Ovary (tissue), 9 donors: ENCODE data around the gene MT1H. TPM values are rescaled to one million over a fixed set of nuclear protein-coding genes. Genes with fewer than 3 reads are reported as not detected.
A peak's percentile ranks its signal among the peaks of the same experiment; 100 is the strongest.
"Not testable (repeated sequence)": the region's sequence is repeated elsewhere in the genome, so short reads cannot be mapped to it uniquely, and the experiment has no call there.

Source experiments
- DNase-seq, 5 donors: peaks; one replicate each; pipeline ENCODE4 v3.0.0-alpha.2; 2019 to 2020
- H3K27ac ChIP-seq, 2 donors: fragments of 200-600 bp; one replicate each; pipeline versions ENCODE4 v1.5.1 to v1.8.0; 2019 to 2022
- H3K27me3 ChIP-seq: fragments of 200-600 bp; one replicate; pipeline ENCODE4 v1.8.0; 2022
- H3K36me3 ChIP-seq: fragments of 200-600 bp; sonication (generic); one replicate; pipeline ENCODE4 v1.5.1; 2019
- H3K4me1 ChIP-seq: one replicate; pipeline ENCODE4 v1.8.1; 2013; ENCODE audit warnings: mild to moderate bottlenecking, moderate library complexity; ENCODE audit not compliant: insufficient read depth
- H3K4me3 ChIP-seq: fragments of 200-600 bp; sonication (generic); one replicate; pipeline ENCODE4 v1.5.1; 2017
- H3K9me3 ChIP-seq, 2 donors: fragments of 200-600 bp in 1 of 2; sonication (generic) in 1 of 2; one replicate each; pipeline versions ENCODE4 v1.5.1 to v1.8.1; 2013 to 2019; ENCODE audit warnings: mild to moderate bottlenecking in 1 of 2, moderate library complexity in 1 of 2
- CTCF ChIP-seq, 3 donors: fragments of 450-650 bp in 2 of 3; fragments of 200-600 bp in 1 of 3; IDR thresholded peaks; one replicate each; pipeline versions ENCODE4 v1.5.1 to v1.8.0; 2016 to 2022; ENCODE audit warnings: antibody characterized with exemption in 3 of 3, mild to moderate bottlenecking in 1 of 3
- EP300 ChIP-seq: sonication (generic); formaldehyde crosslinking; IDR thresholded peaks from one replicate; pipeline ENCODE4 v1.6.1; 2017; ENCODE audit warnings: antibody characterized with exemption
- POLR2A ChIP-seq: fragments of 450-650 bp; IDR thresholded peaks from one replicate; pipeline ENCODE4 v1.6.1; 2017; ENCODE audit warnings: antibody characterized with exemption, mild to moderate bottlenecking, moderate library complexity
- WGBS, 3 donors: extraction: QIAGEN DNeasy Blood & Tissue Kit in 1 of 3; methylation state at CpG; one replicate each; pipeline versions ENCODE4 v1.1.5 to v1.1.7; 2013 to 2017; 5-methylcytosine and 5-hydroxymethylcytosine counted together
- intact Hi-C, 4 donors: fragments of 100-400 bp; cut with DNase I; formaldehyde crosslinking; loops; one replicate each; pipeline versions ENCODE4 v1.11.0 to v1.15.1; 2022 to 2023
- polyA plus RNA-seq, 2 donors: library from polyadenylated mRNA; stranded (reverse); fragments of 200-250 nt in 1 of 2; fragments of 350-450 nt in 1 of 2; fragmentation: Illumina TruSeq in 1 of 2; extraction: RNeasy Lipid Tissue Mini Kit (QIAGEN cat#74804) in 1 of 2; gene quantifications; one replicate each; pipeline ENCODE4 v1.2.3, GENCODE V29; 2013 to 2014
- total RNA-seq, 7 donors: library from RNA; depleted of rRNA in 2 of 7; stranded (reverse); fragments of >200 nt in 2 of 7; fragmentation: NEBNext Ultra II Directional in 3 of 7; extraction: Animal tissue kit (Norgen Biotek cat#: 25700) in 3 of 7; gene quantifications; one replicate each; pipeline versions ENCODE4 v1.1.0 to v1.2.4, GENCODE V29; 2016 to 2023
- donor health status: DM: no; HTN: no; CAD: no; lungs with moderate emphysema.
- donor health status: DM: no; HTN: no; CAD: no.
- donor health status: Bipolar disorder and iron deficiency.
- donor health status: DM: yes; HTN: yes; CAD: no.
- donor health status: DM: no; HTN: no; CAD: no.
- donor health status: DM: yes; HTN: yes; CAD: no.

The MT1H gene
- total and polyA plus RNA-seq, 9 donors: 0.79 TPM; not detected in 8

- Histone ChIP-seq H3K4me1 (no peaks in the 10 kb centered on the region), H3K27me3 (no peaks in the 10 kb centered on the region), H3K36me3 (no peaks in the 10 kb centered on the region), H3K4me3 (no peak within 1 kb of the TSS), H3K27ac (no peak within 1 kb of the TSS), H3K9me3 (no peaks in the 10 kb centered on the region)
- peak in 1 of 5 donors; percentile 64 for DNase-seq
- WGBS, 3 donors: 8 to 10% (median 10%) methylated on average over 44 to 46 of the region's 46 CpGs
- intact Hi-C loops: no loop called here
- TF ChIP-seq EP300 (no peak), CTCF (IDR thresholded peaks at IDR 0.05) (no peak), POLR2A (no peak)
Measured at GRCh38 chr16:56667581-56668571, 1.7 kb upstream of the MT1H start, which contains the start of gene MT1G. MT1G (minus strand) TSS chr16:56668065; CDS start chr16:56667993, 72 bp downstream.

- no peak for DNase-seq
- TF ChIP-seq CTCF (IDR thresholded peaks at IDR 0.05) (no peak), POLR2A (no peak), EP300 (no peak)
- H3K36me3 ChIP-seq: no peaks in the 10 kb centered on the region
- 9 to 21% (median 16%) methylated on average over 19 of the region's 19 CpGs for WGBS, 3 donors
- no peaks in the 10 kb centered on the region for H3K9me3 ChIP-seq
- H3K27me3 ChIP-seq: no peaks in the 10 kb centered on the region
- no peak overlapping the region for H3K27ac ChIP-seq
- H3K4me1 ChIP-seq: no peaks in the 10 kb centered on the region
- intact Hi-C loops: loop anchor here in 1 of 4 donors (10.0 kb wide), 1 partner anchor 45 kb away; the partner anchor contains the start of gene MT1E
- H3K4me3 ChIP-seq: no peak overlapping the region
Measured at GRCh38 chr16:56669840-56670619, 416 bp downstream of the MT1H start.

- H3K27ac ChIP-seq: no peak overlapping the region
- H3K36me3 ChIP-seq: no peaks in the 10 kb centered on the region
- H3K27me3 ChIP-seq: no peaks in the 10 kb centered on the region
- 43 to 93% (median 46%) methylated on average over 2 of the region's 2 CpGs for WGBS, 3 donors
- H3K9me3 ChIP-seq: no peaks in the 10 kb centered on the region
- no peak for TF ChIP-seq CTCF (IDR thresholded peaks at IDR 0.05)
- TF ChIP-seq EP300: no peak
- TF ChIP-seq POLR2A: no peak
- no peak overlapping the region for H3K4me3 ChIP-seq
- intact Hi-C loops: loop anchor here in 1 of 4 donors (10.0 kb wide), 1 partner anchor 46 kb away; the partner anchor contains the start of gene MT1E
- no peak for DNase-seq
- H3K4me1 ChIP-seq: no peaks in the 10 kb centered on the region
Measured at GRCh38 chr16:56670620-56670934, 963 bp downstream of the MT1H start.

GRCh38 chr16:56671691-56672090, 2.1 kb downstream of the MT1H start:
- not testable (repeated sequence) for H3K4me3 ChIP-seq, H3K27me3 ChIP-seq, H3K4me1 ChIP-seq, H3K36me3 ChIP-seq, H3K9me3 ChIP-seq, DNase-seq, H3K27ac ChIP-seq
- intact Hi-C loops: loop anchor here in 1 of 4 donors (10.0 kb wide), 1 partner anchor 47 kb away; the partner anchor contains the start of gene MT1E
- 20 to 36% (median 32%) methylated on average over 2 of the region's 2 CpGs for WGBS, 3 donors

- DNase-seq, H3K36me3 ChIP-seq, H3K27me3 ChIP-seq, H3K9me3 ChIP-seq, H3K4me3 ChIP-seq, H3K27ac ChIP-seq, H3K4me1 ChIP-seq: not testable (repeated sequence)
- intact Hi-C loops: loop anchor here in 1 of 4 donors (10.0 kb wide), 1 partner anchor 47 kb away; the partner anchor contains the start of gene MT1E
- WGBS, 3 donors: 70 to 84% (median 84%) methylated on average over 3 of the region's 3 CpGs
Measured at GRCh38 chr16:56672171-56672570, 2.6 kb downstream of the MT1H start.
